ENCODE data around the gene FHOD3.
A peak's percentile ranks its signal among the peaks of the same experiment; 100 is the strongest.

FHOD3 gene

GRCh38 chr18:36532394-36532793, 234.9 kb downstream of the FHOD3 start:
- Mint-ChIP-seq H3K4me1 (peaks cover 31% of the 10 kb centered on the region), H3K27ac (no peak overlapping the region), H3K36me3 (ENCODE audit: low read depth) (no peaks in the 10 kb centered on the region), H3K27me3 (ENCODE audit: low read depth, poor library complexity) (no peaks in the 10 kb centered on the region), H3K4me3 (no peak overlapping the region), H3K9me3 (no peaks in the 10 kb centered on the region)
- TF ChIP-seq CTCF (IDR thresholded peaks at IDR 0.05), result no peak
- DNase-seq, result no peak

GRCh38 chr18:36532815-36533214, 235.3 kb downstream of the FHOD3 start:
- no peak for TF ChIP-seq CTCF (IDR thresholded peaks at IDR 0.05)
- H3K27ac Mint-ChIP-seq, result no peak overlapping the region
- H3K36me3 Mint-ChIP-seq (ENCODE audit: low read depth), result no peaks in the 10 kb centered on the region
- no peaks in the 10 kb centered on the region for H3K27me3 Mint-ChIP-seq (ENCODE audit: low read depth, poor library complexity)
- H3K4me3 Mint-ChIP-seq, result no peak overlapping the region
- no peak for DNase-seq
- H3K4me1 Mint-ChIP-seq, result peaks cover 31% of the 10 kb centered on the region
- no peaks in the 10 kb centered on the region for H3K9me3 Mint-ChIP-seq

- Mint-ChIP-seq H3K27ac (peak overlapping the region; percentile 29), H3K4me1 (peaks cover 31% of the 10 kb centered on the region), H3K4me3 (no peak overlapping the region), H3K9me3 (no peaks in the 10 kb centered on the region), H3K36me3 (ENCODE audit: low read depth) (no peaks in the 10 kb centered on the region), H3K27me3 (ENCODE audit: low read depth, poor library complexity) (no peaks in the 10 kb centered on the region)
- no peak for TF ChIP-seq CTCF (IDR thresholded peaks at IDR 0.05)
- DNase-seq, result no peak
Measured at GRCh38 chr18:36533446-36534153, 236.1 kb downstream of the FHOD3 start.

GRCh38 chr18:36534154-36534688, 236.7 kb downstream of the FHOD3 start:
- Mint-ChIP-seq H3K36me3 (ENCODE audit: low read depth) (no peaks in the 10 kb centered on the region), H3K4me3 (no peak overlapping the region), H3K27ac (peak overlapping the region; percentile 95)

GRCh38 chr18:36535202-36535935, 237.9 kb downstream of the FHOD3 start:
- TF ChIP-seq CTCF (IDR thresholded peaks at IDR 0.05), result no peak
- Mint-ChIP-seq H3K27me3 (ENCODE audit: low read depth, poor library complexity) (no peaks in the 10 kb centered on the region), H3K4me1 (peaks cover 31% of the 10 kb centered on the region), H3K36me3 (ENCODE audit: low read depth) (no peaks in the 10 kb centered on the region), H3K4me3 (no peak overlapping the region), H3K9me3 (no peaks in the 10 kb centered on the region), H3K27ac (no peak overlapping the region)
- DNase-seq, result no peak

More at GRCh38 chr18:36534154-36534688, 236.7 kb downstream of the FHOD3 start:
- no peaks in the 10 kb centered on the region for H3K9me3 Mint-ChIP-seq
- no peaks in the 10 kb centered on the region for H3K27me3 Mint-ChIP-seq (ENCODE audit: low read depth, poor library complexity)
- DNase-seq, result no peak
- H3K4me1 Mint-ChIP-seq, result peaks cover 31% of the 10 kb centered on the region
- TF ChIP-seq CTCF (IDR thresholded peaks at IDR 0.05), result no peak

Measured in nephron progenitor cell (in vitro differentiated cells).